Ovary (tissue), 3 donors: ENCODE results near the gene ATCAY.

ENCODE experiments used
- EP300 ChIP-seq: sonication (generic); formaldehyde crosslinking; IDR thresholded peaks from one replicate; pipeline ENCODE4 v1.6.1; 2017; ENCODE audit warnings: antibody characterized with exemption
- POLR2A ChIP-seq: fragments of 450-650 bp; IDR thresholded peaks from one replicate; pipeline ENCODE4 v1.6.1; 2017; ENCODE audit warnings: antibody characterized with exemption, mild to moderate bottlenecking, moderate library complexity
- TF ChIP-seq, protein P1 (sequence below), 3 donors: fragments of 450-650 bp in 2 of 3; fragments of 200-600 bp in 1 of 3; IDR thresholded peaks; one replicate each; pipeline versions ENCODE4 v1.5.1 to v1.8.0; 2016 to 2022; ENCODE audit warnings: antibody characterized with exemption in 3 of 3, mild to moderate bottlenecking in 1 of 3
- donor health status: DM: no; HTN: no; CAD: no.

GRCh38 chr19:3849092-3849491 is 31.4 kb upstream of the ATCAY start:
- TF ChIP-seq, protein P1, sequence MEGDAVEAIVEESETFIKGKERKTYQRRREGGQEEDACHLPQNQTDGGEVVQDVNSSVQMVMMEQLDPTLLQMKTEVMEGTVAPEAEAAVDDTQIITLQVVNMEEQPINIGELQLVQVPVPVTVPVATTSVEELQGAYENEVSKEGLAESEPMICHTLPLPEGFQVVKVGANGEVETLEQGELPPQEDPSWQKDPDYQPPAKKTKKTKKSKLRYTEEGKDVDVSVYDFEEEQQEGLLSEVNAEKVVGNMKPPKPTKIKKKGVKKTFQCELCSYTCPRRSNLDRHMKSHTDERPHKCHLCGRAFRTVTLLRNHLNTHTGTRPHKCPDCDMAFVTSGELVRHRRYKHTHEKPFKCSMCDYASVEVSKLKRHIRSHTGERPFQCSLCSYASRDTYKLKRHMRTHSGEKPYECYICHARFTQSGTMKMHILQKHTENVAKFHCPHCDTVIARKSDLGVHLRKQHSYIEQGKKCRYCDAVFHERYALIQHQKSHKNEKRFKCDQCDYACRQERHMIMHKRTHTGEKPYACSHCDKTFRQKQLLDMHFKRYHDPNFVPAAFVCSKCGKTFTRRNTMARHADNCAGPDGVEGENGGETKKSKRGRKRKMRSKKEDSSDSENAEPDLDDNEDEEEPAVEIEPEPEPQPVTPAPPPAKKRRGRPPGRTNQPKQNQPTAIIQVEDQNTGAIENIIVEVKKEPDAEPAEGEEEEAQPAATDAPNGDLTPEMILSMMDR (IDR thresholded peaks at IDR 0.05), result no peak
- TF ChIP-seq POLR2A (no peak), EP300 (no peak)
